Posterior cingulate gyrus (tissue), 11 donors: Measurements from ENCODE around the gene RORC.

Experiments used
- DNase-seq, 10 donors: peaks; one replicate each; pipeline versions ENCODE4 v3.0.0 to v3.0.0-alpha.2; 2020 to 2021; ENCODE audit warnings: mixed read lengths in 3 of 10
- intact Hi-C: fragments of 100-400 bp; cut with DNase I; formaldehyde crosslinking; loops from one replicate; pipeline ENCODE4 v1.15.1; 2023

Gene RORC

GRCh38 chr1:151830055-151830454 is 1.5 kb downstream of the RORC start:
- DNase-seq: peak in 1 of 10 donors; percentile 45

GRCh38 chr1:151829352-151830046 is 2.1 kb downstream of the RORC start:
- DNase-seq: peak in 1 of 10 donors; percentile 62
- intact Hi-C loops: loop anchor here (10.0 kb wide), 2 partner anchors 65 to 295 kb away; partner anchors contain the start of gene MRPL9

More at GRCh38 chr1:151830055-151830454, 1.5 kb downstream of the RORC start:
- intact Hi-C loops: loop anchor here (10.0 kb wide), 2 partner anchors 65 to 295 kb away; partner anchors contain the start of gene MRPL9

GRCh38 chr1:151828921-151829320 is 2.7 kb downstream of the RORC start:
- peak in 1 of 10 donors; percentile 82 for DNase-seq
- intact Hi-C loops: no loop called here

- DNase-seq: no peak
- intact Hi-C loops: no loop called here
Measured at GRCh38 chr1:151827853-151828252, 3.7 kb downstream of the RORC start.

GRCh38 chr1:151825751-151826660 is 5.6 kb downstream of the RORC start:
- DNase-seq: peak in 1 of 10 donors; percentile 79
- intact Hi-C loops: no loop called here

GRCh38 chr1:151825204-151825603 is 6.4 kb downstream of the RORC start:
- intact Hi-C loops: no loop called here
- DNase-seq: peak in 1 of 10 donors; percentile 83

GRCh38 chr1:151823175-151823574 is 8.4 kb downstream of the RORC start:
- DNase-seq: no peak
- intact Hi-C loops: no loop called here

- intact Hi-C loops: no loop called here
Measured at GRCh38 chr1:151822404-151822803, 9.2 kb downstream of the RORC start.

GRCh38 chr1:151820940-151821339 is 10.7 kb downstream of the RORC start:
- intact Hi-C loops: no loop called here
- peak in 1 of 10 donors; percentile 28 for DNase-seq

More at GRCh38 chr1:151822404-151822803, 9.2 kb downstream of the RORC start:
- DNase-seq: no peak

- intact Hi-C loops: no loop called here
- DNase-seq: peak in 1 of 10 donors; percentile 52
Measured at GRCh38 chr1:151819976-151820623, 11.5 kb downstream of the RORC start.

- intact Hi-C loops: no loop called here
- peak in 1 of 10 donors; percentile 57 for DNase-seq
Measured at GRCh38 chr1:151819227-151819835, 12.3 kb downstream of the RORC start.

GRCh38 chr1:151817353-151817730 is 14.3 kb downstream of the RORC start:
- peak in 2 of 10 donors; percentile 26 to 48 for DNase-seq
- intact Hi-C loops: no loop called here

- intact Hi-C loops: no loop called here
- peak in 2 of 10 donors; percentile 77 to 83 for DNase-seq
Measured at GRCh38 chr1:151816548-151817352, 14.9 kb downstream of the RORC start.

GRCh38 chr1:151815716-151816327 is 15.8 kb downstream of the RORC start:
- DNase-seq: peak in 2 of 10 donors; percentile 42 to 65
- intact Hi-C loops: no loop called here

- DNase-seq: peak in 2 of 10 donors; percentile 57 to 64
- intact Hi-C loops: no loop called here
Measured at GRCh38 chr1:151814971-151815545, 16.5 kb downstream of the RORC start.

- DNase-seq: peak in 2 of 10 donors; percentile 60 to 68
- intact Hi-C loops: no loop called here
Measured at GRCh38 chr1:151814426-151814825, 17.2 kb downstream of the RORC start.

GRCh38 chr1:151813271-151813977 is 18.2 kb downstream of the RORC start:
- intact Hi-C loops: no loop called here
- DNase-seq: peak in 2 of 10 donors; percentile 29 to 43

- DNase-seq: peak in 1 of 10 donors; percentile 61
- intact Hi-C loops: no loop called here
Measured at GRCh38 chr1:151811181-151811580, 20.4 kb downstream of the RORC start.
